GM12874 (cell line): ENCODE results near the gene LRRC37B.

ENCODE experiments used
- TF ChIP-seq, protein P1 (sequence below): IDR thresholded peaks from 2 replicates; pipeline ENCODE4 v1.5.1; 2011; ENCODE audit warnings: low read depth, mild to moderate bottlenecking, control low read depth, low read length, moderate library complexity; ENCODE audit not compliant: insufficient read depth

The LRRC37B gene

GRCh38 chr17:32100971-32101631 lies 93.9 kb downstream of the LRRC37B start:
- TF ChIP-seq, protein P1, sequence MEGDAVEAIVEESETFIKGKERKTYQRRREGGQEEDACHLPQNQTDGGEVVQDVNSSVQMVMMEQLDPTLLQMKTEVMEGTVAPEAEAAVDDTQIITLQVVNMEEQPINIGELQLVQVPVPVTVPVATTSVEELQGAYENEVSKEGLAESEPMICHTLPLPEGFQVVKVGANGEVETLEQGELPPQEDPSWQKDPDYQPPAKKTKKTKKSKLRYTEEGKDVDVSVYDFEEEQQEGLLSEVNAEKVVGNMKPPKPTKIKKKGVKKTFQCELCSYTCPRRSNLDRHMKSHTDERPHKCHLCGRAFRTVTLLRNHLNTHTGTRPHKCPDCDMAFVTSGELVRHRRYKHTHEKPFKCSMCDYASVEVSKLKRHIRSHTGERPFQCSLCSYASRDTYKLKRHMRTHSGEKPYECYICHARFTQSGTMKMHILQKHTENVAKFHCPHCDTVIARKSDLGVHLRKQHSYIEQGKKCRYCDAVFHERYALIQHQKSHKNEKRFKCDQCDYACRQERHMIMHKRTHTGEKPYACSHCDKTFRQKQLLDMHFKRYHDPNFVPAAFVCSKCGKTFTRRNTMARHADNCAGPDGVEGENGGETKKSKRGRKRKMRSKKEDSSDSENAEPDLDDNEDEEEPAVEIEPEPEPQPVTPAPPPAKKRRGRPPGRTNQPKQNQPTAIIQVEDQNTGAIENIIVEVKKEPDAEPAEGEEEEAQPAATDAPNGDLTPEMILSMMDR = no peak

- TF ChIP-seq, protein P1 = no peak
Observed at GRCh38 chr17:32102172-32102571, 95.0 kb downstream of the LRRC37B start.

- TF ChIP-seq, protein P1 = no peak
Observed at GRCh38 chr17:32102646-32103186, 95.5 kb downstream of the LRRC37B start.
